Activated CD4-positive, alpha-beta T cell treated with anti-CD3 and anti-CD28 coated beads, Interleukin-2, amount 10 ng/mL, durations not matched to agents 24 days and 14 days (primary cell): ENCODE measurements around the gene GAREM1. TPM values are rescaled to one million over a fixed set of nuclear protein-coding genes. Genes with fewer than 3 reads are reported as not detected.
A peak's percentile ranks its signal among the peaks of the same experiment; 100 is the strongest.
"Not testable (repeated sequence)": the region's sequence is repeated elsewhere in the genome, so short reads cannot be mapped to it uniquely, and the experiment has no call there.

Experiments used
- DNase-seq: peaks from one replicate; pipeline ENCODE4 v3.0.0; 2022
- H3K27ac Mint-ChIP-seq: one replicate; pipeline ENCODE4 v1.8.0; 2022; ENCODE audit warnings: mild to moderate bottlenecking, mixed read lengths
- H3K27me3 Mint-ChIP-seq: one replicate; pipeline ENCODE4 v1.8.0; 2022; ENCODE audit warnings: mixed read lengths
- H3K36me3 Mint-ChIP-seq: one replicate; pipeline ENCODE4 v1.8.0; 2022; ENCODE audit warnings: low read depth, mild to moderate bottlenecking, mixed read lengths
- H3K4me1 Mint-ChIP-seq: one replicate; pipeline ENCODE4 v1.8.0; 2021; ENCODE audit warnings: mixed read lengths
- H3K4me3 Mint-ChIP-seq: one replicate; pipeline ENCODE4 v1.8.0; 2022; ENCODE audit warnings: mild to moderate bottlenecking, moderate library complexity, mixed read lengths
- H3K9me3 Mint-ChIP-seq: one replicate; pipeline ENCODE4 v1.8.0; 2021; ENCODE audit warnings: mixed read lengths
- intact Hi-C: fragments of 100-400 bp; cut with micrococcal nuclease; formaldehyde crosslinking; loops from one replicate; pipeline ENCODE4 v1.15.1; 2023
- total RNA-seq: library from RNA; stranded (reverse); gene quantifications from 2 replicates; pipeline ENCODE4 v1.2.3, GENCODE V29; 2022

Gene GAREM1
- total RNA-seq, 1 donor from 2014 or later, result not detected

DNA sequence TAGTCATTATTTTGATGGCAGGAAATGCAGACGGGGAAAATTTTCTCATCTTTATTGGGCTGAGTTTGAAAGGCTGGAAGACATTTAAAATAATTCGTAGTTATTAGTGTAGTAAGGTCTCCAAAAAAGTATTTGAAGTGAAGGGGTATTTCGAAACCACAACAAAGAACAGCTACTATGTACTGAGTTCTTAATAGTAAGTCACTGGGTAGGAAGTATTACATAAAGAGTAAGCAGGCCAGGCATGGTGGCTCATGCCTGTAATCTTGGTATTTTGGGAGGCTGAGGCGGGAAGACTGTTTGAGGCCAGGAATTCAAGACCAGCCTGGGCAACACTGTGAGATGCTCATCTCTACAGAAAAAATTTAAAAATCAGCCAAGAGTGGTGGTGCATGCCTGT, 167.3 kb downstream of the GAREM1 start:
- no peak overlapping the region for H3K27ac Mint-ChIP-seq

DNA sequence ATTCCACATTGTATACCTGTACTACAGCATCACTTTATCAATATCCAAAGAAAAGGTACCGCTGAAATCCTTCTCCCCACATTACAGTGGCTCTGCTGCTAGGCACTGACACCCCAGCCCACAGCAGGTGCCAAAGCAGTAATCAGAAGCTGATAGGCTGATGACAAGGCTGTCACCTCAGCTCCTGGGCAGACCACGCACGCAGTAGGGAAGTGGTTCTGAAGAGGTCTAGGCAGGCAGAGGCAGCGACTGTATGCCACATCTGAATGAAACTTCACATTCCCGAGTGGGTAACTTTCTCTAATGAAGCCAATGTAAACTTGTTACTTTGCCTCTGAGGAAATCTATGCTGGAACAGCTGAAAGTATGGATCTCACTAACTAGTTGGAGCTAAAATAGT, 167.9 kb downstream of the GAREM1 start:
- Mint-ChIP-seq H3K27me3 (no peaks in the 10 kb centered on the region), H3K9me3 (no peaks in the 10 kb centered on the region), H3K4me3 (no peak overlapping the region), H3K27ac (no peak overlapping the region), H3K36me3 (no peaks in the 10 kb centered on the region), H3K4me1 (no peaks in the 10 kb centered on the region)
- no peak for DNase-seq
- intact Hi-C loops, result no loop called here

More for the DNA sequence above, 167.3 kb downstream of the GAREM1 start:
- H3K36me3 Mint-ChIP-seq, result no peaks in the 10 kb centered on the region
- no peaks in the 10 kb centered on the region for H3K27me3 Mint-ChIP-seq
- no peaks in the 10 kb centered on the region for H3K4me1 Mint-ChIP-seq
- no peak for DNase-seq
- H3K9me3 Mint-ChIP-seq, result no peaks in the 10 kb centered on the region
- intact Hi-C loops, result no loop called here
- no peak overlapping the region for H3K4me3 Mint-ChIP-seq

DNA sequence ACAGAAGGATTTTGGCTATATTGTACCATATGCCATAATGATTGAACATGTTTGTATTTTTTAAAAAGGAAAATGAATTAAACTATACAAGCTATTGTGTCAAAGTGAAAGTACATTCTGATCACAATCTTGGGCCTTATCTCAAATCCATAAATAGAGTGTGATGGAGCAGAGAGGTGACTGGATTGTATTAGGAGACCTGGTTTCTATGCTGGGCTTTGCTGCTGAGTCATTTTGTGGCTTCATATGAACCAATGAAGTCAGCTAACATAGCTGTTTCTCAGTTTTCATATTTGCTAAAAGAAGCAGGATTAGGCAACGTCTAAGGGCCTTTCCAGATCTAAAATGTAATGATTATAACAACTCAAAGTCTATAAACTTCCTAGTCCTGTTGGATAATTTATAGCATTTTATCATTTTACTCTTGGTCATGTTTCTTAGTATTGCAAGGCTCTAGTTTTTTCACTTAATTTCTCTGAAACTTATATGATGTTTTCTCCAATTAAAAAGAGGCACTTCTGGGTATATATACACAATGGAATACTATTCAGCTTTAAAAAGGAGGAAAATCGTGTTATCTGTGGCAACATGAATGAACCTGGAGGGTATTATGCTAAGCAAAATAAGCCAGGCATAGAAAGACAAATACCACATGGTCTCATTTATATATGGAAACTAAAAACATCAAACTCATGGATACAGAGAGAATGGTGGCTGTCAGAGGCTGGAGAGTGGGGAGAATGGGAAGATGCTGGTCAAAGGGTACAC, 168.5 kb downstream of the GAREM1 start:
- no peak for DNase-seq
- Mint-ChIP-seq H3K9me3 (no peaks in the 10 kb centered on the region), H3K27me3 (no peaks in the 10 kb centered on the region), H3K4me1 (no peaks in the 10 kb centered on the region), H3K4me3 (no peak overlapping the region), H3K36me3 (no peaks in the 10 kb centered on the region), H3K27ac (no peak overlapping the region)
- intact Hi-C loops, result no loop called here

DNA sequence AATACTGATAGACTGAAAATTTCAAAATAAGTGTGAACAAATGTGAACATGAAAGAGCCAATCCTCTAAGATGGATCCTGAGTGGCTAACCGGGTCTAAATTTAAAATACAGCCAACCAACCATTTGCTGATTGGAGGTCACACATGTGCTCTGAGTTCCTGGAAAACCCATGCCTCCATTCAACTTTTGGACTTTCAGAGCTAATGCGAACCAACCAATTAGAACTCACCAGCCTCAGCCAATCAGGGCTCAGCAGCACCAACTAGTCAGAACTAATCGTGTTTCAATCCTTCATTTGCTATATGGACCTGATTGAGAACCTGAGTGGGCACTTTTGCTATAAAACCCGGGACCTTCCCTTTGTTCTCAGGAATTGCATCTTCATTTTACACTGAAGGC, 169.3 kb downstream of the GAREM1 start:
- Mint-ChIP-seq H3K9me3 (no peaks in the 10 kb centered on the region), H3K27me3 (no peaks in the 10 kb centered on the region), H3K27ac (no peak overlapping the region), H3K4me3 (no peak overlapping the region), H3K36me3 (no peaks in the 10 kb centered on the region), H3K4me1 (no peaks in the 10 kb centered on the region)
- no peak for DNase-seq
- intact Hi-C loops, result no loop called here

DNA sequence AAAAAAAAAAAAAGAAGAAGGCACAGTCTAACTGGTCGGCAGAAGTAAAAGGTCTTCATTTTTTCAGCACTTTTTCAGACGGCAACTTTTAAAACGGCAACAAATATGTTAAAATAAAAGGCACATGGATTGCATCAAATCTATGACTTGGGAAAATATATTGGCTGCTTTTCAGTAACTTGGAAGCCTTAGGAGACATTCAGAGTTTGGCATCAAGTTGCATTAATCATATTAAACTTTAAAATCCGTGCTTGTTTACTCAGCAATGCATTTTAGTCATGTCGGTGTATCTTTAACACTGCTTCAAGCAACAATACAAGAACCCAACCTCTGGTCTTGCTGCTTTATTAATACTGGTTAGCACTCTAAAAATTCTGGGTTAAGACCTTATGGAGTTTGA, 169.8 kb downstream of the GAREM1 start:
- no peak overlapping the region for H3K27ac Mint-ChIP-seq
- DNase-seq, result no peak
- intact Hi-C loops, result no loop called here
- no peaks in the 10 kb centered on the region for H3K36me3 Mint-ChIP-seq
- H3K9me3 Mint-ChIP-seq, result no peaks in the 10 kb centered on the region
- H3K4me1 Mint-ChIP-seq, result no peaks in the 10 kb centered on the region
- no peaks in the 10 kb centered on the region for H3K27me3 Mint-ChIP-seq
- H3K4me3 Mint-ChIP-seq, result no peak overlapping the region

DNA sequence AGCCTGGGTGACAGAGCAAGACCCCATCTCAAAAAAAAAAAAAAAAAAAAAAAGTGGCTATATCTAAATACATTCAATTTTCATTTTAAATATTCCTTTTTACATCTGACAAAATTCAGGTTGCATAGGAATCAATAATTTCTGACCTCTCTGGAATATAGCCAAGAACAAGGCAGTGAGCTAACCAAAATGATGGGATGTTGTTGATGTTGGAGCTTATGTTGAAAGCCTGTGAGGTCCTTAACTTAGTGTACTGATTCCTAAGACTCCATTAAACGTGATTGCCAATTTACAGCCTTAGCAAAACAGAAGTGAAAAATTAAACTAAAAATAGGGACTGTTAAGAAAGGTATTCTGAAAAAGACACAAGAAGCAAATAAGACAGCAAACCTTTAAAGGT, 171.2 kb downstream of the GAREM1 start:
- Mint-ChIP-seq H3K27ac (no peak overlapping the region), H3K36me3 (no peaks in the 10 kb centered on the region), H3K4me1 (no peaks in the 10 kb centered on the region), H3K9me3 (no peaks in the 10 kb centered on the region), H3K4me3 (no peak overlapping the region), H3K27me3 (no peaks in the 10 kb centered on the region)
- intact Hi-C loops, result no loop called here
- DNase-seq, result no peak

DNA sequence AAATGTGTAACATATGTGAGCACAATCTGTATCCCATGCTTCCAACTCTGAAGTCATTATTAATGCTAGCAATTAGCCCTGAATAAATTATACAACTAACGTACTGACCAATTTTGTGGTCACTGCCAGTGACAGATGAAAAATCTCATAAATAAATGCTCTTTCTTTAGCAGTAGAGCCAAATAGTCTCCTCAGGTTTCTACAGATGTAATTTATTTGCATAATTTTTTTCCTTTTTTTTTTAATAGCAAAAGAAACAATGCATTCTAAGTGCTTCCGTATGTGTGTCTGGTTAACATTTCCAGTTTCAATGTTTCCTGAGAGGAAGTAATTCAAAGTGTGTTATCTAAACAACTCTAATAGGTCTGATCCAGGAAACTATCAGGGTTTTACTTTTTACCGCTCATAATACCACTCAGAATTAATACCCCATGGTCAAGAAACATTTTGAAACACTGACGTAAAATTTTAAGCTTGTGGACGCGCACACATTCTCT, 172.5 kb downstream of the GAREM1 start:
- intact Hi-C loops, result no loop called here
- Mint-ChIP-seq H3K4me1 (no peaks in the 10 kb centered on the region), H3K36me3 (no peaks in the 10 kb centered on the region), H3K4me3 (no peak overlapping the region), H3K9me3 (no peaks in the 10 kb centered on the region), H3K27me3 (no peaks in the 10 kb centered on the region), H3K27ac (no peak overlapping the region)
- no peak for DNase-seq

DNA sequence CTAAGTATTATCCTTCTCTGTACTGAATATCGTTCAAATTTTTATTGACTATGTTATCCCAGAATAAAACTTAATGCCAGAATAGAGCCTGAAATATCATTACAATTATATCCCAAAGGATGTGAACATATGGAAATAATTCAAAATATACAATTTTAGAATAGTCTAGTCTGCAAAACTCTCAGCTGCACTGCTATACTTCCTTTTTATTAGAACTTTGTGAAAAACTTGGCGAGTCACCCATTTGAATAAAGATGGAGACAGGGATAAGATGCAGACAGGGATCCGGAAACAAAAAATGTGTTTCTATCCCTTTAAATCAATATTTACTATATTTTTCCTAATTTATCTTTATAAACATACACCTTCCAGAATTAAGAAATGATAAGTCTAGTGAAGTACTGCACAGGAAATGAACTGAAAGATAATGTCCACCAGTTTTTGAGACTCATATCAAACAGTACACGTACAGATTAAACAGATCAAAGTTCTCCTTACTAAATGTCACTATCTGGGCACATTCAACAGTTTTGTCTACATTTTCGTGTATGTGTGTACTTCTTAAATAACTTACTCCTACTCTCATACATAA, 173.0 kb downstream of the GAREM1 start:
- H3K36me3 Mint-ChIP-seq, result no peaks in the 10 kb centered on the region
- no peaks in the 10 kb centered on the region for H3K4me1 Mint-ChIP-seq
- H3K27me3 Mint-ChIP-seq, result no peaks in the 10 kb centered on the region
- H3K27ac Mint-ChIP-seq, result no peak overlapping the region
- no peak overlapping the region for H3K4me3 Mint-ChIP-seq
- H3K9me3 Mint-ChIP-seq, result no peaks in the 10 kb centered on the region
- DNase-seq, result no peak
- intact Hi-C loops, result no loop called here

DNA sequence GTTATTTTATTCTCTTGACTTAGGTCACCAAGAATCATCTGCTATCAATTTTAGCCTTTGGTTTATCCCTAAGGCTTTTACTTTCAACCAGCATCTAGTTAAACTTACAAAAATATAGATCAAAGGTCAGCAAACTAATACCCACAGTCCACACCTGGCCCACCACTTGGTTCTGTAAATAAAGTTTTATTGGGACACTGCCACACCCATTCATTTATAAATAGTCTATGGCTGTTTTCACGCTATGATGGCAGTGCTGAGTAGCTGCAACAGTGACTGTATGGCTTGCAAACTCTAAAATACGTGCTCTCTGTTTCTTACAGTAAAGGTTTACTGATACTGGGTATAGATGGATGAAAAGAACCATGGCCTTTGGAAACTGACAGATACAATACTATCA, 173.8 kb downstream of the GAREM1 start:
- Mint-ChIP-seq H3K27me3 (no peaks in the 10 kb centered on the region), H3K4me1 (no peaks in the 10 kb centered on the region), H3K36me3 (no peaks in the 10 kb centered on the region), H3K27ac (no peak overlapping the region), H3K9me3 (no peaks in the 10 kb centered on the region), H3K4me3 (no peak overlapping the region)
- intact Hi-C loops, result no loop called here
- DNase-seq, result no peak

DNA sequence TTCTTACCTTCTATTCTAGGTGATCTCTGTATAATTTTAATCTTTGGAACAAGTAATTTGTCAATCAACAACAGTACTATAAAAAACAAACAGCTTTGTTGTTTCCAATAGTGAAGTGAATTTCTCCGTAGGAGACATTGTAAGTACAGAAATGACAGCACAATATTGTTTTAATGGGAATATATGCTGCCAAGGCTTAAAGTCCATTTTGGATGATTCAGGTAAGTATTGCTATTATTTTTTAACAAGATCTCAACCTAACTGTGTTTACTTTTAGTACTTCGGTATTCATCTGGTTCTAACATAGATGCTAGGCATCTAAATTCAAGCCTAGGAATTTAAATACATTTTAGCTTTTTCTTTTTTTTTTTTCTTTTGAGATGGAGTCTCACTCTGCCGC, 175.1 kb downstream of the GAREM1 start:
- Mint-ChIP-seq H3K27ac (no peak overlapping the region), H3K9me3 (no peaks in the 10 kb centered on the region), H3K4me3 (no peak overlapping the region), H3K27me3 (peaks cover 2% of the 10 kb centered on the region), H3K4me1 (no peaks in the 10 kb centered on the region), H3K36me3 (no peaks in the 10 kb centered on the region)
- intact Hi-C loops, result no loop called here
- no peak for DNase-seq

DNA sequence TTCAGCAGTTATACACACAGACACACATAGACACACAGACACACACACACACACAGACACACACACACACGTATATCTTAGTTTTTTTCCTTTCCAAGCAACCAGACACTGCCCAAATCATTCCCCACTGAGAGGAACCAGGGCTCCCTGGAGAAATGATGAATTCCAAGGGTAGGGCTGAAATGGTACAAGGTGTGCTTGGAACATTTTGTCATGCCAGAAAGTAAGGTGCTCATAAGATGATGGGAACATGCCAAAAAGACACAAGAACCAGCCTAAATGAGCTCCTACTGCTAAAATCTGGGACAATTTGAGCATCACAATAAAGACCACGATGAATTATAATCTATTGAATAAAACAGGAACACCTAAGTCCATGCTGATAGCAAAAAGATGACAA, 177.6 kb downstream of the GAREM1 start:
- peaks cover 2% of the 10 kb centered on the region for H3K27me3 Mint-ChIP-seq
- H3K4me3 Mint-ChIP-seq, result no peak overlapping the region
- no peak for DNase-seq
- H3K4me1 Mint-ChIP-seq, result no peaks in the 10 kb centered on the region
- no peaks in the 10 kb centered on the region for H3K9me3 Mint-ChIP-seq
- intact Hi-C loops, result no loop called here
- H3K27ac Mint-ChIP-seq, result no peak overlapping the region
- H3K36me3 Mint-ChIP-seq, result no peaks in the 10 kb centered on the region

DNA sequence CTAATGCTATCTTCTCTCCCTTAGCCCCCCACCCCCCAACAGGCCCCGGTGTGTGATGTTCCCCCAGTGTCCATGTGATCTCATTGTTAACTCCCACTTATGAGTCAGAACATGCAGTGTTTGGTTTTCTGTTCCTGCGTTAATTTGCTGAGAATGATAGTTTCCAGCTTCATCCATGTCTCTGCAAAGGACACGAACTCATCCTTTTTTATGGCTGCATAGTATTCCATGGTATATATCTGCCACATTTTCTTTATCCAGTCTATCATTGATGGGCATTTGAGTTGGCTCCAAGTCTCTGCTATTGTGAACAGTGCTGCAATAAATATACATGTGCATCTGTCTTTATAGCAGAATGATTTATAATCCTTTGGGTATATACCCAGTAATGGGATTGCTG, 179.1 kb downstream of the GAREM1 start:
- H3K36me3 Mint-ChIP-seq, intact Hi-C loops, H3K4me1 Mint-ChIP-seq, H3K4me3 Mint-ChIP-seq, H3K27me3 Mint-ChIP-seq, H3K9me3 Mint-ChIP-seq, H3K27ac Mint-ChIP-seq, DNase-seq: not testable (repeated sequence)

DNA sequence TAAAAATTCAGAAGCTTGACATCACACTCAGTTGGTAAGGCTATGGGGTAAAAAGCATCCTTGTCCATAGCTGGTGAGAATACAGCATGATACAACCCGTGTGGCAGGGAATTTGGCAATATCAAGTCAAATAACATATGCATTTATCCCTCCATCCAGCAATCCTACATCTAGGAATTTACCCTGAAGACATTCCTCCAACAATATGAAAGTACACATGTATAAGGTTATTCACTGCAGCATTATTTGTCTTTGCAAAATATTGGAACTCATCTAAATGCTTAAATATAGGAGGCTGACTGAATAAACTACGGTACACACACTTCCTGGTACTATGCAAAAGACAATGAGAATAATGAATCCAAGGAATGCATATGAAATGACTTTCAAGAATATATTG, 179.9 kb downstream of the GAREM1 start:
- no peaks in the 10 kb centered on the region for H3K4me1 Mint-ChIP-seq
- no peaks in the 10 kb centered on the region for H3K36me3 Mint-ChIP-seq
- intact Hi-C loops, result no loop called here
- no peak overlapping the region for H3K4me3 Mint-ChIP-seq
- no peaks in the 10 kb centered on the region for H3K9me3 Mint-ChIP-seq
- peaks cover 2% of the 10 kb centered on the region for H3K27me3 Mint-ChIP-seq
- no peak overlapping the region for H3K27ac Mint-ChIP-seq
- no peak for DNase-seq

DNA sequence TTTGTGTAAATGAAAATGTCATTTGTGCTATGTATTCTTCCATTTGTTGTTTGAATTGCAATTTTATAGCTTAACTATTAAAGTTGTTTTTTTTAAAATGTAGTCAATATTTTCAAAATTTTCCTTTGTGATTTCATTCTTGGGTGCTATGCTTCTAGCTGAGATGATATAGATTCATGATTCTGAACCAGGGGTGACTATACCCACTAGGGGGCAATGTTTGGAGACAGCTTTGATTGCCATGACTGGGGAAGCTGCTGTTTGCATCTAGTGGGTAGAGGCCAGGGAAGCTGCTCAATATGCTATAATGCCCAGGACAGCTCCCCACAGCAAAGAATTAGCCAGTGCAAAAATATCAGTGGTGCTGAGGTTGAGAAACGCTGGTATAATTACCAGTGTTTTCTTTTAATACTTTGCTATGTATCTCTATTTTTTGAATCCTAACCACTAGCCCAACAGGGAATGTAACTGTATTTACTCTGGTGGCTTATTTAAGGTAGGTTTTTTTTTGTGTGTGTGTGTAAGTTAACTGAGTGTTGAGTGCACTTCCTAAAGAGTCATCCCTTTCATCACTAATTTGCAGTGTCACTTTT, 181.1 kb downstream of the GAREM1 start:
- Mint-ChIP-seq H3K4me1 (no peaks in the 10 kb centered on the region), H3K36me3 (no peaks in the 10 kb centered on the region), H3K9me3 (no peaks in the 10 kb centered on the region), H3K27ac (no peak overlapping the region), H3K27me3 (peaks cover 2% of the 10 kb centered on the region), H3K4me3 (no peak overlapping the region)
- DNase-seq, result peak; percentile 77
- intact Hi-C loops, result no loop called here
